ENCODE results near the gene PLA2G2A.

- TF ChIP-seq THAP12 (CRISPR knock-in tag; IDR thresholded peaks at IDR 0.05) (no peak), MXI1 (IDR thresholded peaks at IDR 0.05; ENCODE audit: low read depth, low read length) (no peak), SREBF1 (IDR thresholded peaks at IDR 0.05; ENCODE audit: borderline replicate concordance, low read depth, low read length) (no peak), CSDE1 (IDR thresholded peaks at IDR 0.05) (no peak), EZH2 (IDR thresholded peaks at IDR 0.05; ENCODE audit: borderline replicate concordance, low read depth, low read length) (no peak), SP2 (IDR thresholded peaks at IDR 0.05; ENCODE audit: extremely low read depth, low read depth, low read length, poor library complexity, severe bottlenecking) (no peak), HMGXB4 (CRISPR knock-in tag; IDR thresholded peaks at IDR 0.05) (no peak), REST (IDR thresholded peaks at IDR 0.05; ENCODE audit: borderline replicate concordance) (no peak), REST (CRISPR knock-in tag; IDR thresholded peaks at IDR 0.05; ENCODE audit: low read depth) (no peak), CTCF (IDR thresholded peaks at IDR 0.05 in 2 of 3, conservative IDR thresholded peaks at IDR 0.05 in 1 of 3; ENCODE audit: insufficient read depth in 2 of 3, low read depth in 1 of 3, low read length in 3 of 3) (no peak), ID3 (CRISPR knock-in tag; IDR thresholded peaks at IDR 0.05) (no peak), ID3 (tag; IDR thresholded peaks at IDR 0.05) (no peak), ZNF24 (IDR thresholded peaks at IDR 0.05) (no peak)
Observed at GRCh38 chr1:19975423-19976193, 3.8 kb downstream of the PLA2G2A start.
